Dermis microvascular lymphatic vessel endothelial cell (primary cell): ENCODE measurements around the gene PIGU. TPM values are rescaled to one million over a fixed set of nuclear protein-coding genes. Genes with fewer than 3 reads are reported as not detected.
A peak's percentile ranks its signal among the peaks of the same experiment; 100 is the strongest.
"Not testable (repeated sequence)": the region's sequence is repeated elsewhere in the genome, so short reads cannot be mapped to it uniquely, and the experiment has no call there.

Experiments
- DNase-seq, 2 donors: peaks; one replicate each; pipeline versions ENCODE4 v3.0.0 to v3.0.0-alpha.2; 2010; ENCODE audit warnings: low read depth in 2 of 2
- total RNA-seq: library from RNA; depleted of rRNA; stranded (reverse); fragments of >200 nt; gene quantifications from 2 replicates; pipeline ENCODE4 v1.2.1, GENCODE V29; 2014

The PIGU gene
- total RNA-seq, 1 donor from 2014 or later, result 3.9 TPM

GRCh38 chr20:34706912-34707784 lies 30.3 kb upstream of the PIGU start:
- DNase-seq, result no peak

- no peak for DNase-seq
Measured at GRCh38 chr20:34706302-34706875, 29.5 kb upstream of the PIGU start.

GRCh38 chr20:34705397-34706301 lies 28.8 kb upstream of the PIGU start:
- DNase-seq, result peak in 1 of 2 donors; percentile 50

- no peak for DNase-seq
Measured at GRCh38 chr20:34705008-34705396, 28.1 kb upstream of the PIGU start.

GRCh38 chr20:34704177-34705007 lies 27.5 kb upstream of the PIGU start, which contains the start of gene TP53INP2:
TP53INP2 (plus strand) TSS chr20:34704344; CDS start chr20:34708740, 4,396 bp downstream.
- DNase-seq, result peak; percentile 87 to 94

- DNase-seq, result peak in 1 of 2 donors; percentile 22
Measured at GRCh38 chr20:34703424-34704176, 26.7 kb upstream of the PIGU start.

GRCh38 chr20:34703061-34703423 lies 26.1 kb upstream of the PIGU start:
- no peak for DNase-seq

- no peak for DNase-seq
Measured at GRCh38 chr20:34701405-34702085, 24.7 kb upstream of the PIGU start.

- DNase-seq, result no peak
Measured at GRCh38 chr20:34693414-34693813, 16.5 kb upstream of the PIGU start.

- no peak for DNase-seq
Measured at GRCh38 chr20:34691838-34692237, 14.9 kb upstream of the PIGU start.

GRCh38 chr20:34689486-34689885 lies 12.6 kb upstream of the PIGU start:
- peak in 1 of 2 donors; percentile 82 for DNase-seq

GRCh38 chr20:34683667-34684066 lies 6.8 kb upstream of the PIGU start:
- no peak for DNase-seq

- no peak for DNase-seq
Measured at GRCh38 chr20:34680586-34681175, 3.8 kb upstream of the PIGU start.

- no peak for DNase-seq
Measured at GRCh38 chr20:34675993-34676641, 775 bp downstream of the PIGU start.

- no peak for DNase-seq
Measured at GRCh38 chr20:34675561-34675960, 1.3 kb downstream of the PIGU start.

GRCh38 chr20:34673412-34673811 lies 3.5 kb downstream of the PIGU start:
- no peak for DNase-seq

- DNase-seq, result no peak
Measured at GRCh38 chr20:34669094-34669493, 7.8 kb downstream of the PIGU start.

GRCh38 chr20:34664751-34665150 lies 12.1 kb downstream of the PIGU start:
- not testable (repeated sequence) for DNase-seq
